Prostate gland (tissue), 2 donors: Measurements from ENCODE around the gene LYSMD4.

Source experiments
- CTCF ChIP-seq, 4 experiments: fragments of 200-600 bp in 2 of 4; fragments of 450-650 bp in 2 of 4; sonication (generic) in 2 of 4; IDR thresholded peaks; 1 replicate in 3 of 4; 2 replicates in 1 of 4; pipeline ENCODE4 v1.5.1; 2016 to 2019; ENCODE audit warnings: antibody characterized with exemption in 4 of 4, mild to moderate bottlenecking in 2 of 4, moderate library complexity in 2 of 4
- POLR2AphosphoS5 ChIP-seq: sonication (generic); formaldehyde crosslinking; IDR thresholded peaks from one replicate; pipeline ENCODE4 v1.6.1; 2017; ENCODE audit warnings: antibody characterized with exemption

- TF ChIP-seq CTCF (IDR thresholded peaks at IDR 0.05), result no peak
- TF ChIP-seq POLR2AphosphoS5, result no peak
Observed at GRCh38 chr15:99777144-99777543, 43.9 kb upstream of the LYSMD4 start.
